ENCODE results near the gene FOXO3.
A peak's percentile ranks its signal among the peaks of the same experiment; 100 is the strongest.

The FOXO3 gene

DNA sequence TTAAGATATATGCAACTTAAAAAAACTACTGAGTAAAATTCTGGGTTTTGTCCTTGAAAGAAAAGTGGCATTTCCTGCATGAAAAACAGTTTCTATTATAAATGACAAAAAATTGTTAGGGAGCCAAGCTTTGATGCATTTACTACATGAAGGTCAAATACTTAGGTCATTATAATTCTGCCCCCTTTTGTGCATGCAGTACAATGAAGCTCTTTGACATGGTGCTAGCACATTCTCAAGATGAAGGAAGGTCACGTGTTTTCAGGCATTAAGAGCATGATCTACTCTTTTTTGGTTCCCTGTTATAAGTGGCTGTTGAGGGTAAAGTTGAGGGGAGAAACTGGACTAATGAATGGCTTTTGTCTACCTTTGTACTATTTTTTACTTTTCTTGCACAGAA lies 72.7 kb downstream of the FOXO3 start:
- no peak overlapping the region for H4K8ac ChIP-seq (ENCODE audit: low read depth, low read length)

DNA sequence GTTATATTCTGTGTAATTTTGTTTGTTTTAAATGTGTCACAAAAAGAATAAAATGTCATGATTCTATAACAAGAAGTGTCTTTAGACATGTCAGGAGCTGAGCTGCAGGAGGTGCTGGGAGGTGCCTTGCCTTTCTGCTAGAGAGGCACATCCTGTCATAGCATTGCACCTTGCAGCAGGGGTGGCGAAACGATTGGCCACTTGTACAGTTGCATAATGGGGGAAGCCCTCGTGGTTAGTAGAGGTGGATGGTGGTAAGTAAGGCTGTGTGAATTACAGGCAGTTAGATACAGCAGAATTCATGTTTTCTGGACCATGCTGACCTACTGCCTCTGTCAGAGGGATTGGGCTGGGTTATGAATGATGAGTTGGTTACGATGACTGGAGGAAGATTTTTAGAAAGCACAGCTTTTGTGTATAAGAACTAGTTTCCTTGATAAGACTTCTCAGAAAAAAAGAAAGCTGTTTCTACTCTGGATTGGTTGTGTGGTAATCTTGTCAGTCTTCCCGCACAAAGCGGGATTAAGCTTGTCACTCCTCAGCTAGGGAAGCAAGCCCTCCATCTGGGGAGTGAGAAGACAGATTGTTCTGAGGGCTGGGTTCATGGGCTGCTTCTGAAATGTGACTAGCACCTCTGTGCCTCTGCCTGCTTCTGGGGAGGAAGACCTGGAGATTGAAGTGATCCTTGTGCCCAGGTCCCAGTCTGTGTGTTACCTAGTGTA lies 74.9 kb downstream of the FOXO3 start:
- Histone ChIP-seq H3K4me2 (ENCODE audit: low read length) (no peak overlapping the region), H3K79me1 (ENCODE audit: low read length) (peaks cover 16% of the 10 kb centered on the region), H3K36me3 (ENCODE audit: control insufficient read depth, insufficient read depth, low read length) (no peaks in the 10 kb centered on the region), H3K79me2 (ENCODE audit: control insufficient read depth, insufficient read depth, low read length) (peaks cover 11% of the 10 kb centered on the region), H3K27ac (ENCODE audit: low read depth, low read length) (no peak overlapping the region), H2BK5ac (ENCODE audit: low read length) (no peak overlapping the region), H3K4ac (ENCODE audit: low read depth, low read length) (no peak overlapping the region), H3K4me1 (ENCODE audit: control insufficient read depth, low read depth, low read length) (no peaks in the 10 kb centered on the region), H3K56ac (ENCODE audit: low read length) (no peak overlapping the region), H4K5ac (ENCODE audit: low read length) (no peak overlapping the region), H3K27me3 (ENCODE audit: insufficient read depth, low read length, poor library complexity) (no peaks in the 10 kb centered on the region), H3K4me3 (ENCODE audit: low read length) (no peak overlapping the region), H3K18ac (ENCODE audit: low read length) (no peak overlapping the region), H2BK15ac (replicated peaks; ENCODE audit: low read depth) (no peak overlapping the region), H3K23ac (ENCODE audit: low read length) (no peak overlapping the region), H2AK5ac (ENCODE audit: low read length) (no peak overlapping the region), H4K8ac (ENCODE audit: low read depth, low read length) (no peak overlapping the region), H2BK120ac (ENCODE audit: low read depth, low read length) (no peak overlapping the region), H3K9ac (ENCODE audit: low read length) (no peak overlapping the region)
- no CpG with 5 or more reads among the region's 6 CpGs for WGBS (ENCODE audit: extremely low coverage, insufficient coverage, low lambda C conversion rate)
- DNase-seq = no peak

More for the DNA sequence above, 72.7 kb downstream of the FOXO3 start:
- Histone ChIP-seq H3K4ac (ENCODE audit: low read depth, low read length) (no peak overlapping the region), H2BK15ac (replicated peaks; ENCODE audit: low read depth) (no peak overlapping the region), H3K79me2 (ENCODE audit: control insufficient read depth, insufficient read depth, low read length) (peaks cover 11% of the 10 kb centered on the region), H3K27me3 (ENCODE audit: insufficient read depth, low read length, poor library complexity) (no peaks in the 10 kb centered on the region), H3K9ac (ENCODE audit: low read length) (no peak overlapping the region), H3K23ac (ENCODE audit: low read length) (no peak overlapping the region), H3K27ac (ENCODE audit: low read depth, low read length) (no peak overlapping the region), H3K18ac (ENCODE audit: low read length) (no peak overlapping the region), H2AK5ac (ENCODE audit: low read length) (no peak overlapping the region), H3K79me1 (ENCODE audit: low read length) (peaks cover 21% of the 10 kb centered on the region), H2BK120ac (ENCODE audit: low read depth, low read length) (no peak overlapping the region), H3K36me3 (ENCODE audit: control insufficient read depth, insufficient read depth, low read length) (no peaks in the 10 kb centered on the region), H4K5ac (ENCODE audit: low read length) (no peak overlapping the region), H3K4me2 (ENCODE audit: low read length) (no peak overlapping the region), H3K4me3 (ENCODE audit: low read length) (no peak overlapping the region), H3K4me1 (ENCODE audit: control insufficient read depth, low read depth, low read length) (peaks cover 5% of the 10 kb centered on the region), H2BK5ac (ENCODE audit: low read length) (no peak overlapping the region), H3K56ac (ENCODE audit: low read length) (no peak overlapping the region)
- no CpG with 5 or more reads among the region's 1 CpG for WGBS (ENCODE audit: extremely low coverage, insufficient coverage, low lambda C conversion rate)
- no peak for DNase-seq

DNA sequence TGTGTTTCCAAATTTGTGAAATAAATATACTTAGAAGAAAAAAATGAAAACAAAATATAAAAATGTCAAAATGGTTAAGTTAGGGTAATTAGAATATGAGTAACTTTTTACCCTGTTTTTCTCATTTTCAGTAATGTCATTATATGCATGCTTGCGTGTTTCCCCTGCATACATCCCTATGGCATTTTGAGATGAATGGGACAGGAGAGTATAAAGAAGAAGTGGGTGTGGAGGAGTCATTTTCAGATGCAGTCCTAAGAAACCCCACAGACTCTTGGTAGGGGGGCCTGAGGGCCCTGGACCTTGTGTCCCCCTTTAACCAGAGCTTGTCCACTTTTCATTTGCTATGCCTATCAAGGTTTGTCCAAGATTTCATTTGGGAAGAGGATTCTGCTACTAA lies 77.2 kb downstream of the FOXO3 start:
- H2BK15ac ChIP-seq (replicated peaks; ENCODE audit: low read depth) = no peak overlapping the region
- H3K56ac ChIP-seq (ENCODE audit: low read length) = no peak overlapping the region
- H3K4me1 ChIP-seq (ENCODE audit: control insufficient read depth, low read depth, low read length) = no peaks in the 10 kb centered on the region
- H3K18ac ChIP-seq (ENCODE audit: low read length) = no peak overlapping the region
- H3K27me3 ChIP-seq (ENCODE audit: insufficient read depth, low read length, poor library complexity) = no peaks in the 10 kb centered on the region
- no peak overlapping the region for H3K23ac ChIP-seq (ENCODE audit: low read length)
- no peak overlapping the region for H2AK5ac ChIP-seq (ENCODE audit: low read length)
- peaks cover 3% of the 10 kb centered on the region for H3K79me2 ChIP-seq (ENCODE audit: control insufficient read depth, insufficient read depth, low read length)
- H3K79me1 ChIP-seq (ENCODE audit: low read length) = peaks cover 8% of the 10 kb centered on the region
- no peak for DNase-seq
- H3K9ac ChIP-seq (ENCODE audit: low read length) = no peak overlapping the region
- H3K4me3 ChIP-seq (ENCODE audit: low read length) = no peak overlapping the region
- no peak overlapping the region for H3K4ac ChIP-seq (ENCODE audit: low read depth, low read length)
- no peaks in the 10 kb centered on the region for H3K36me3 ChIP-seq (ENCODE audit: control insufficient read depth, insufficient read depth, low read length)
- WGBS (ENCODE audit: extremely low coverage, insufficient coverage, low lambda C conversion rate) = no CpG with 5 or more reads among the region's 1 CpG
- H3K27ac ChIP-seq (ENCODE audit: low read depth, low read length) = no peak overlapping the region
- no peak overlapping the region for H4K8ac ChIP-seq (ENCODE audit: low read depth, low read length)
- no peak overlapping the region for H4K5ac ChIP-seq (ENCODE audit: low read length)
- no peak overlapping the region for H3K4me2 ChIP-seq (ENCODE audit: low read length)
- no peak overlapping the region for H2BK120ac ChIP-seq (ENCODE audit: low read depth, low read length)
- no peak overlapping the region for H2BK5ac ChIP-seq (ENCODE audit: low read length)

DNA sequence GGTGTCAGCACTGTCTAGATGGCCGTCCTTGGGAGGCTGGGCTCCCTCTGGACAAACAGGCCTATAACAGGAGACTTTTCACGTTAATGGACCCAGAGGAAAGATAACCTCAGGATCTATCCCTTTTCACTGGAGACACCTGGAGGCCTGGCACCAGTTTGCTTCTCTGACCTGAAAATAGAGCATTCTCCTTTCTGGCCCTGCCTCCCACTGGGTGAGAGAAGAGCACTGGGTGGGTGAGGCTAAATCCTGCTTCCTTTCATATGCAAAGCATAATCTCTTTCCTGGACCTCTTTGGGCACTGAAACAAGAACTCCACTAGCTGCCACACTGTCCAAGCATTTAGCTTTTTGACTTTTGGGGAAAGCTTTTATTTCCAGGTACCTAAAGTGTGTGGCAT lies 78.3 kb downstream of the FOXO3 start:
- Histone ChIP-seq H3K27ac (ENCODE audit: low read depth, low read length) (no peak overlapping the region), H4K8ac (ENCODE audit: low read depth, low read length) (no peak overlapping the region), H2AK5ac (ENCODE audit: low read length) (no peak overlapping the region), H3K79me1 (ENCODE audit: low read length) (peaks cover 12% of the 10 kb centered on the region), H3K36me3 (ENCODE audit: control insufficient read depth, insufficient read depth, low read length) (no peaks in the 10 kb centered on the region), H3K27me3 (ENCODE audit: insufficient read depth, low read length, poor library complexity) (no peaks in the 10 kb centered on the region), H3K4me3 (ENCODE audit: low read length) (no peak overlapping the region), H3K9ac (ENCODE audit: low read length) (no peak overlapping the region), H3K56ac (ENCODE audit: low read length) (no peak overlapping the region), H3K4me1 (ENCODE audit: control insufficient read depth, low read depth, low read length) (no peaks in the 10 kb centered on the region), H3K23ac (ENCODE audit: low read length) (no peak overlapping the region), H3K4ac (ENCODE audit: low read depth, low read length) (no peak overlapping the region), H2BK120ac (ENCODE audit: low read depth, low read length) (no peak overlapping the region), H2BK5ac (ENCODE audit: low read length) (no peak overlapping the region), H2BK15ac (replicated peaks; ENCODE audit: low read depth) (no peak overlapping the region), H4K5ac (ENCODE audit: low read length) (no peak overlapping the region), H3K18ac (ENCODE audit: low read length) (no peak overlapping the region), H3K4me2 (ENCODE audit: low read length) (no peak overlapping the region), H3K79me2 (ENCODE audit: control insufficient read depth, insufficient read depth, low read length) (peaks cover 3% of the 10 kb centered on the region)
- DNase-seq = peak; percentile 19
- WGBS (ENCODE audit: extremely low coverage, insufficient coverage, low lambda C conversion rate) = no CpG with 5 or more reads among the region's 2 CpGs

DNA sequence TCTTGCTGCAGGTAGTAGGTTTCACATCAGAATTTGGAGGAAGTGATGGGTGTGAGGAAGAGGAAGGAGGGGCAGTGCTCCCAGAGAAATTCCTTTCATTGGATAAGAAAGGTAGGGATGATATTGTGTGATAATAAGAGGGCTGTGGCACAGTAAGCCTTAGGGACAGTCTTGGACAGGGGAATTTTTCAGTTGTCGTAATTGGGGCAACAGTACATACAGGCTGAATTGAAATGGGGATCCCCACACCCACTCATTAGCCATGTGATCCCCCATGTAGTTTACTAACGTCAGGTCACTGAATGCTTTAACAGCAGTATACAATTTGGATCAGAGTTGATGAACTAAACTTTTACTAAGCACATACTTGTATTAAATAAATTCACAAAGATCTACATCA lies 79.4 kb downstream of the FOXO3 start:
- WGBS (ENCODE audit: extremely low coverage, insufficient coverage, low lambda C conversion rate) = no CpG with 5 or more reads among the region's 2 CpGs
- Histone ChIP-seq H2AK5ac (ENCODE audit: low read length) (no peak overlapping the region), H3K56ac (ENCODE audit: low read length) (no peak overlapping the region), H3K27ac (ENCODE audit: low read depth, low read length) (no peak overlapping the region), H3K4me3 (ENCODE audit: low read length) (no peak overlapping the region), H3K36me3 (ENCODE audit: control insufficient read depth, insufficient read depth, low read length) (no peaks in the 10 kb centered on the region), H3K79me2 (ENCODE audit: control insufficient read depth, insufficient read depth, low read length) (peaks cover 3% of the 10 kb centered on the region), H2BK120ac (ENCODE audit: low read depth, low read length) (no peak overlapping the region), H2BK15ac (replicated peaks; ENCODE audit: low read depth) (no peak overlapping the region), H4K8ac (ENCODE audit: low read depth, low read length) (no peak overlapping the region), H2BK5ac (ENCODE audit: low read length) (no peak overlapping the region), H3K79me1 (ENCODE audit: low read length) (peaks cover 14% of the 10 kb centered on the region), H3K4me2 (ENCODE audit: low read length) (no peak overlapping the region), H3K4me1 (ENCODE audit: control insufficient read depth, low read depth, low read length) (no peaks in the 10 kb centered on the region), H3K23ac (ENCODE audit: low read length) (no peak overlapping the region), H3K9ac (ENCODE audit: low read length) (no peak overlapping the region), H3K27me3 (ENCODE audit: insufficient read depth, low read length, poor library complexity) (no peaks in the 10 kb centered on the region), H4K5ac (ENCODE audit: low read length) (no peak overlapping the region), H3K4ac (ENCODE audit: low read depth, low read length) (no peak overlapping the region), H3K18ac (ENCODE audit: low read length) (no peak overlapping the region)
- no peak for DNase-seq

DNA sequence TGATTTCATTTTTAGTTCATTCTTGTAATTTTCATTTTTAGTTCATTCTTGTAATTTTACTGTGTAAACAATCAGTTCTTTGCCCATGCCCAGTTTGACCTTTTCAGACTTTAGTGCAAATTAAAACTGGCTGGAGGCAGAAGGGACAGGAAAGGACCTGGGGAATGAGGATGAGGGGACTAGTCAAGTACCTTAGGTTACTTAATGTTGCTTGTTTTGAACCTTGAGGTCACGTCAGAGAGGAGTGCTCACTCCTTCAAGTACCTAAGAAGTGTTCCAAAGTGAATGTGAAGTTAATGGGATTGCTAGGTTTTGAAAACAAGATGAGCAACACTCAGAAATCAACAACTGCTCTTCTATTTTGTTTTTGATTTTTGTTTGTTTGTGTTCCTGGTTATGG lies 82.5 kb downstream of the FOXO3 start:
- Histone ChIP-seq H2AK5ac (ENCODE audit: low read length) (no peak overlapping the region), H3K56ac (ENCODE audit: low read length) (no peak overlapping the region), H3K79me1 (ENCODE audit: low read length) (peaks cover 7% of the 10 kb centered on the region), H3K27ac (ENCODE audit: low read depth, low read length) (no peak overlapping the region), H3K4ac (ENCODE audit: low read depth, low read length) (no peak overlapping the region), H3K4me2 (ENCODE audit: low read length) (no peak overlapping the region), H4K5ac (ENCODE audit: low read length) (no peak overlapping the region), H2BK5ac (ENCODE audit: low read length) (no peak overlapping the region), H3K27me3 (ENCODE audit: insufficient read depth, low read length, poor library complexity) (no peaks in the 10 kb centered on the region), H3K4me3 (ENCODE audit: low read length) (no peak overlapping the region), H3K79me2 (ENCODE audit: control insufficient read depth, insufficient read depth, low read length) (no peaks in the 10 kb centered on the region), H3K18ac (ENCODE audit: low read length) (no peak overlapping the region), H3K36me3 (ENCODE audit: control insufficient read depth, insufficient read depth, low read length) (no peaks in the 10 kb centered on the region), H3K9ac (ENCODE audit: low read length) (no peak overlapping the region), H3K23ac (ENCODE audit: low read length) (no peak overlapping the region), H2BK15ac (replicated peaks; ENCODE audit: low read depth) (no peak overlapping the region), H4K8ac (ENCODE audit: low read depth, low read length) (no peak overlapping the region), H2BK120ac (ENCODE audit: low read depth, low read length) (no peak overlapping the region), H3K4me1 (ENCODE audit: control insufficient read depth, low read depth, low read length) (no peaks in the 10 kb centered on the region)
- no peak for DNase-seq
- no CpG with 5 or more reads among the region's 1 CpG for WGBS (ENCODE audit: extremely low coverage, insufficient coverage, low lambda C conversion rate)

Data from mesendoderm (in vitro differentiated cells).